Measurements from ENCODE around the gene SLC46A2. TPM values are rescaled to one million over a fixed set of nuclear protein-coding genes. Genes with fewer than 3 reads are reported as not detected.

The SLC46A2 gene
- total and polyA plus RNA-seq, 2 donors (not counting 1 experiment from before 2014, with no cell fraction given) = not detected

DNA sequence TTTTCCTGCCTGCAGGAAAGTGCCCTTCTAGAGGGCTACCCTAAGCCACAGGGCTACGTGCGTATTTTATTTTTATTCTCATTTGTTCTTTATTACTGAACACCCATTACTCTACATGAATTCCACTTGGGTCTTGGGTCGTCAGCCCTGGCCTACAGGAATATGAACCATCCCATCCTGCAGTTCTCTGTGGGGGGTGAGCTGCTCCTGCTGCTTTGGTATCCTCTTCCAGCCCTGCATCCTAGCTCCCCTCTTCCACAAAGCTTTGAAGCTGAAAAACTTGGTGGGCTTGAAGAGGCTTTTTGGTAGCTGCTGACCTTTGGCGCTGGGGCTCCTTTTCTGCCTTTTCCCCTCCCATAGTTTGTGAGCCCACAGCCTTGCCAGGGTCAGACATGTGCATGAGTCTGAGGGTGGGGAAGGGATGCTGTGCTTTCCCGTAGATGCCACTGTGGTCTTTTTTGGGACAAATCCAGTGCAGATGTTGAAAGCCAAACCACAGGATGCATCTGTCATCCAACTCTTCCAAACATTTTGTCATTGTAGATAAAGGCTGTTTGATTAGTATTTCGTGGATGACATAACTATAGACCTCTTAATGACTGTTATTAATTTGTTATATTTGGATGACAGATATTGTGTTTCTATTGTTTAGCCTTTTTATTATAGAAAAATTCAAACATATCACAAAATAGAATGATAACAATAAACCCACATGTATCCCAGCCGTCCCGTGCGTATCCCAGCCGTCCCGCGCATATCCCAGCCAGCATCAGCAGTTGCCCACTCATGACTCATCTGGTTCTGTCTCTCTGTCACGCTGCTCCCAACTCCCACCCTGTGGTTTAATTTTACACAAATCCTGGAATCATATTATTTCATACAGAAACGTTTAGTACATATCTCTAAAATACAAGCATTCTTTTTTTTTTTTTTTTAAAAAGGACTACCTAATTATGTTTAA is 43.9 kb downstream of the SLC46A2 start:
- Histone ChIP-seq H3K36me3 (ENCODE audit: control insufficient read depth, insufficient read depth, low read length) (no peaks in the 10 kb centered on the region), H3K9ac (ENCODE audit: insufficient read depth, low read length) (no peak overlapping the region), H3K4me2 (ENCODE audit: extremely low read depth, insufficient read depth, low read length) (no peak overlapping the region), H2AFZ (ENCODE audit: low read length) (no peak overlapping the region), H3K9me3 (ENCODE audit: control insufficient read depth, insufficient read depth, low read depth, low read length) (no peaks in the 10 kb centered on the region), H3K79me2 (ENCODE audit: control insufficient read depth, insufficient read depth, low read length) (no peaks in the 10 kb centered on the region), H3K4me1 (ENCODE audit: control insufficient read depth, extremely low read depth, insufficient read depth, low read length) (peaks cover 3% of the 10 kb centered on the region), H3K4me3 (replicated peaks in 1 of 4; ENCODE audit: control extremely low read depth in 1 of 4, insufficient read depth in 1 of 4, low read depth in 3 of 4, low read length in 4 of 4) (no peak overlapping the region), H3K27ac (ENCODE audit: insufficient read depth, low read length) (no peak overlapping the region), H3K27me3 (ENCODE audit: control insufficient read depth, insufficient read depth, low read length) (no peaks in the 10 kb centered on the region), H4K20me1 (ENCODE audit: control insufficient read depth, extremely low read depth, insufficient read depth, low read length) (no peaks in the 10 kb centered on the region)
- DNase-seq (ENCODE audit: low read depth in 2 of 2) = peak; percentile 76 to 79
- no peak for TF ChIP-seq EZH2 (IDR thresholded peaks at IDR 0.05; ENCODE audit: low read length, missing control alignments)

GRCh38 chr9:112844771-112845542 is 45.7 kb downstream of the SLC46A2 start:
- DNase-seq (ENCODE audit: low read depth in 2 of 2) = peak; percentile 52 to 73
- no peak overlapping the region for H3K4me3 ChIP-seq (replicated peaks in 1 of 4; ENCODE audit: control extremely low read depth in 1 of 4, insufficient read depth in 1 of 4, low read depth in 3 of 4, low read length in 4 of 4)
- H4K20me1 ChIP-seq (ENCODE audit: control insufficient read depth, extremely low read depth, insufficient read depth, low read length) = no peaks in the 10 kb centered on the region
- H3K27me3 ChIP-seq (ENCODE audit: control insufficient read depth, insufficient read depth, low read length) = no peaks in the 10 kb centered on the region
- no peak overlapping the region for H3K9ac ChIP-seq (ENCODE audit: insufficient read depth, low read length)
- H3K9me3 ChIP-seq (ENCODE audit: control insufficient read depth, insufficient read depth, low read depth, low read length) = no peaks in the 10 kb centered on the region
- no peak overlapping the region for H2AFZ ChIP-seq (ENCODE audit: low read length)
- H3K36me3 ChIP-seq (ENCODE audit: control insufficient read depth, insufficient read depth, low read length) = no peaks in the 10 kb centered on the region
- TF ChIP-seq EZH2 (IDR thresholded peaks at IDR 0.05; ENCODE audit: low read length, missing control alignments) = no peak
- TF ChIP-seq, protein P1, sequence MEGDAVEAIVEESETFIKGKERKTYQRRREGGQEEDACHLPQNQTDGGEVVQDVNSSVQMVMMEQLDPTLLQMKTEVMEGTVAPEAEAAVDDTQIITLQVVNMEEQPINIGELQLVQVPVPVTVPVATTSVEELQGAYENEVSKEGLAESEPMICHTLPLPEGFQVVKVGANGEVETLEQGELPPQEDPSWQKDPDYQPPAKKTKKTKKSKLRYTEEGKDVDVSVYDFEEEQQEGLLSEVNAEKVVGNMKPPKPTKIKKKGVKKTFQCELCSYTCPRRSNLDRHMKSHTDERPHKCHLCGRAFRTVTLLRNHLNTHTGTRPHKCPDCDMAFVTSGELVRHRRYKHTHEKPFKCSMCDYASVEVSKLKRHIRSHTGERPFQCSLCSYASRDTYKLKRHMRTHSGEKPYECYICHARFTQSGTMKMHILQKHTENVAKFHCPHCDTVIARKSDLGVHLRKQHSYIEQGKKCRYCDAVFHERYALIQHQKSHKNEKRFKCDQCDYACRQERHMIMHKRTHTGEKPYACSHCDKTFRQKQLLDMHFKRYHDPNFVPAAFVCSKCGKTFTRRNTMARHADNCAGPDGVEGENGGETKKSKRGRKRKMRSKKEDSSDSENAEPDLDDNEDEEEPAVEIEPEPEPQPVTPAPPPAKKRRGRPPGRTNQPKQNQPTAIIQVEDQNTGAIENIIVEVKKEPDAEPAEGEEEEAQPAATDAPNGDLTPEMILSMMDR (conservative IDR thresholded peaks at IDR 0.05 in 1 of 2, IDR thresholded peaks at IDR 0.05 in 1 of 2; ENCODE audit: low read depth in 1 of 2, low read length in 2 of 2) = peak; percentile 98 to 99
- no peaks in the 10 kb centered on the region for H3K79me2 ChIP-seq (ENCODE audit: control insufficient read depth, insufficient read depth, low read length)
- H3K4me1 ChIP-seq (ENCODE audit: control insufficient read depth, extremely low read depth, insufficient read depth, low read length) = peaks cover 3% of the 10 kb centered on the region
- H3K27ac ChIP-seq (ENCODE audit: insufficient read depth, low read length) = no peak overlapping the region
- H3K4me2 ChIP-seq (ENCODE audit: extremely low read depth, insufficient read depth, low read length) = no peak overlapping the region

- Histone ChIP-seq H3K4me2 (ENCODE audit: extremely low read depth, insufficient read depth, low read length) (no peak overlapping the region), H3K27ac (ENCODE audit: insufficient read depth, low read length) (no peak overlapping the region), H3K9ac (ENCODE audit: insufficient read depth, low read length) (no peak overlapping the region), H2AFZ (ENCODE audit: low read length) (no peak overlapping the region), H3K4me1 (ENCODE audit: control insufficient read depth, extremely low read depth, insufficient read depth, low read length) (peaks cover 3% of the 10 kb centered on the region), H3K4me3 (replicated peaks in 1 of 4; ENCODE audit: control extremely low read depth in 1 of 4, insufficient read depth in 1 of 4, low read depth in 3 of 4, low read length in 4 of 4) (no peak overlapping the region), H3K9me3 (ENCODE audit: control insufficient read depth, insufficient read depth, low read depth, low read length) (no peaks in the 10 kb centered on the region), H3K79me2 (ENCODE audit: control insufficient read depth, insufficient read depth, low read length) (no peaks in the 10 kb centered on the region), H3K36me3 (ENCODE audit: control insufficient read depth, insufficient read depth, low read length) (no peaks in the 10 kb centered on the region), H3K27me3 (ENCODE audit: control insufficient read depth, insufficient read depth, low read length) (no peaks in the 10 kb centered on the region), H4K20me1 (ENCODE audit: control insufficient read depth, extremely low read depth, insufficient read depth, low read length) (no peaks in the 10 kb centered on the region)
- no peak for DNase-seq (ENCODE audit: low read depth in 2 of 2)
- TF ChIP-seq, protein P1 (conservative IDR thresholded peaks at IDR 0.05 in 1 of 2, IDR thresholded peaks at IDR 0.05 in 1 of 2; ENCODE audit: low read depth in 1 of 2, low read length in 2 of 2) = no peak
- TF ChIP-seq EZH2 (IDR thresholded peaks at IDR 0.05; ENCODE audit: low read length, missing control alignments) = no peak
These were observed 48.1 kb downstream of the SLC46A2 start for GRCh38 chr9:112842555-112842954.
